Measurements from ENCODE around the gene GGT1.
"Not testable (repeated sequence)": the region's sequence is repeated elsewhere in the genome, so short reads cannot be mapped to it uniquely, and the experiment has no call there.

Gene GGT1

GRCh38 chr22:24644409-24644808, 41.4 kb downstream of the GGT1 start:
- DNase-seq: not testable (repeated sequence)

- DNase-seq: not testable (repeated sequence)
These were observed 42.7 kb downstream of the GGT1 start for GRCh38 chr22:24645408-24646399.

- DNase-seq: not testable (repeated sequence)
These were observed 43.8 kb downstream of the GGT1 start for GRCh38 chr22:24646756-24647155.

- not testable (repeated sequence) for DNase-seq
These were observed 46.4 kb downstream of the GGT1 start for GRCh38 chr22:24649371-24649770.

GRCh38 chr22:24650884-24651283, 47.9 kb downstream of the GGT1 start:
- not testable (repeated sequence) for DNase-seq

GRCh38 chr22:24665395-24665794, 62.4 kb downstream of the GGT1 start:
- DNase-seq: not testable (repeated sequence)

GRCh38 chr22:24667904-24668303, 64.9 kb downstream of the GGT1 start:
- not testable (repeated sequence) for DNase-seq

- DNase-seq: not testable (repeated sequence)
These were observed 69.5 kb downstream of the GGT1 start for GRCh38 chr22:24672532-24672931.
